ENCODE results near the gene ZNF84.
A peak's percentile ranks its signal among the peaks of the same experiment; 100 is the strongest.

Gene ZNF84

GRCh38 chr12:133080368-133081158 lies 43.3 kb downstream of the ZNF84 start, which contains the start of gene ZNF140:
TSS of gene ZNF140 (plus strand) at chr12:133080923. CDS start at chr12:133081321, 398 bp downstream.
- peak within 1 kb of the TSS; percentile 90 for H3K4me3 ChIP-seq (ENCODE audit: low read depth, low read length)
- DNase-seq (ENCODE audit: low read depth): peak; percentile 96
- no peak for TF ChIP-seq CTCF (IDR thresholded peaks at IDR 0.05; ENCODE audit: control insufficient read depth, extremely low read depth, insufficient read depth)

GRCh38 chr12:133081159-133081780 lies 44.0 kb downstream of the ZNF84 start:
- peak overlapping the region; percentile 90 for H3K4me3 ChIP-seq (ENCODE audit: low read depth, low read length)
- DNase-seq (ENCODE audit: low read depth): no peak
- TF ChIP-seq CTCF (IDR thresholded peaks at IDR 0.05; ENCODE audit: control insufficient read depth, extremely low read depth, insufficient read depth): no peak

GRCh38 chr12:133083345-133083744 lies 46.0 kb downstream of the ZNF84 start:
- DNase-seq (ENCODE audit: low read depth): no peak
- TF ChIP-seq CTCF (IDR thresholded peaks at IDR 0.05; ENCODE audit: control insufficient read depth, extremely low read depth, insufficient read depth): no peak

GRCh38 chr12:133105620-133106019 lies 68.3 kb downstream of the ZNF84 start:
- no peak for TF ChIP-seq CTCF (IDR thresholded peaks at IDR 0.05; ENCODE audit: control insufficient read depth, extremely low read depth, insufficient read depth)
- no peak for DNase-seq (ENCODE audit: low read depth)
- no peak overlapping the region for H3K4me3 ChIP-seq (ENCODE audit: low read depth, low read length)

More at GRCh38 chr12:133083345-133083744, 46.0 kb downstream of the ZNF84 start:
- H3K4me3 ChIP-seq (ENCODE audit: low read depth, low read length): no peak overlapping the region

- H3K4me3 ChIP-seq (ENCODE audit: low read depth, low read length): no peak overlapping the region
- TF ChIP-seq CTCF (IDR thresholded peaks at IDR 0.05; ENCODE audit: control insufficient read depth, extremely low read depth, insufficient read depth): no peak
- no peak for DNase-seq (ENCODE audit: low read depth)
Measured at GRCh38 chr12:133106253-133106652, 68.9 kb downstream of the ZNF84 start.

GRCh38 chr12:133107121-133107520 lies 69.8 kb downstream of the ZNF84 start:
- no peak for TF ChIP-seq CTCF (IDR thresholded peaks at IDR 0.05; ENCODE audit: control insufficient read depth, extremely low read depth, insufficient read depth)
- H3K4me3 ChIP-seq (ENCODE audit: low read depth, low read length): no peak overlapping the region
- DNase-seq (ENCODE audit: low read depth): no peak

Measured in LNCaP clone FGC (cell line).